Osteocyte (in vitro differentiated cells): ENCODE data around the gene ANHX. TPM values are rescaled to one million over a fixed set of nuclear protein-coding genes. Genes with fewer than 3 reads are reported as not detected.

Source experiments
- DNase-seq: peaks from one replicate; pipeline ENCODE4 v3.0.0; 2021; ENCODE audit warnings: mixed read lengths; ENCODE audit not compliant: unreplicated experiment; ENCODE audit errors: extremely low spot score
- H3K27ac Mint-ChIP-seq: one replicate; pipeline ENCODE4 v1.8.0; 2021; ENCODE audit warnings: mild to moderate bottlenecking, mixed read lengths; ENCODE audit not compliant: unreplicated experiment
- H3K27me3 Mint-ChIP-seq: one replicate; pipeline ENCODE4 v1.8.0; 2021; ENCODE audit warnings: mixed read lengths; ENCODE audit not compliant: unreplicated experiment
- H3K36me3 Mint-ChIP-seq: one replicate; pipeline ENCODE4 v1.8.0; 2021; ENCODE audit warnings: mixed read lengths; ENCODE audit not compliant: unreplicated experiment
- H3K4me1 Mint-ChIP-seq: one replicate; pipeline ENCODE4 v1.8.0; 2021; ENCODE audit warnings: mixed read lengths; ENCODE audit not compliant: unreplicated experiment
- H3K4me3 Mint-ChIP-seq: one replicate; pipeline ENCODE4 v1.8.0; 2021; ENCODE audit warnings: mild to moderate bottlenecking, moderate library complexity, mixed read lengths; ENCODE audit not compliant: unreplicated experiment
- H3K9me3 Mint-ChIP-seq: one replicate; pipeline ENCODE4 v1.8.0; 2021; ENCODE audit warnings: mixed read lengths; ENCODE audit not compliant: unreplicated experiment
- CTCF ChIP-seq: fragments of 200-600 bp; sonication (generic); IDR thresholded peaks from 2 replicates; pipeline ENCODE4 v1.5.0; 2021; ENCODE audit warnings: antibody characterized with exemption, mild to moderate bottlenecking, moderate library complexity
- total RNA-seq: library from RNA; stranded (reverse); gene quantifications from 2 replicates; pipeline ENCODE4 v1.2.1, GENCODE V29; 2021

ANHX gene
- total RNA-seq, 1 donor from 2014 or later = not detected

- H3K9me3 Mint-ChIP-seq = peaks cover 38% of the 10 kb centered on the region
- no peaks in the 10 kb centered on the region for H3K4me1 Mint-ChIP-seq
Measured at GRCh38 chr12:133221241-133221640, 14.4 kb downstream of the ANHX start.

GRCh38 chr12:133220521-133220920, 15.2 kb downstream of the ANHX start:
- DNase-seq = peak; percentile 75
- Mint-ChIP-seq H3K36me3 (no peaks in the 10 kb centered on the region), H3K27ac (no peak overlapping the region), H3K9me3 (peaks cover 38% of the 10 kb centered on the region), H3K4me1 (no peaks in the 10 kb centered on the region), H3K27me3 (no peaks in the 10 kb centered on the region), H3K4me3 (no peak overlapping the region)
- TF ChIP-seq CTCF = no peak

More at GRCh38 chr12:133221241-133221640, 14.4 kb downstream of the ANHX start:
- Mint-ChIP-seq H3K27me3 (no peaks in the 10 kb centered on the region), H3K36me3 (no peaks in the 10 kb centered on the region), H3K27ac (no peak overlapping the region), H3K4me3 (no peak overlapping the region)
- peak; percentile 69 for DNase-seq
- no peak for TF ChIP-seq CTCF

DNA sequence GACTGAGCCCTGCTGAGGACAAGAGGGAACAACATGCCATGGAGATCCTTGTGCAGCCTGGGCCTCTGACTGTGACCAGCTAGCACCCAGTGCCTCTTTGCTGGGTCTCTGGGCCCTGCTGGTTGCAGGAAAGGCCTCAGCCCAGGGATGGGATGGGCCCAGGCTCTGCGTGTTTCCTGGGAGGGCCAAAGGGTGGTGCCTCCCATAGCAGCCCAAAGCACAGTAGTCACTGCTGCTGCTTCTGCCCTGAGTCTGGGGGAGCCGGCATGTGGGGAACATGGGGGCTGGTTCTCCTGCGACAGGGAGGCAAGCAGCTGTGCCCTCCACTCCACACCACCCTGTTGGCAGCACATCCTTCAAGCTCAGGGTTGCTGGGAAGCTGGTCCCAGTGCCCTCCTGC, 18.5 kb downstream of the ANHX start:
- TF ChIP-seq CTCF = no peak

DNA sequence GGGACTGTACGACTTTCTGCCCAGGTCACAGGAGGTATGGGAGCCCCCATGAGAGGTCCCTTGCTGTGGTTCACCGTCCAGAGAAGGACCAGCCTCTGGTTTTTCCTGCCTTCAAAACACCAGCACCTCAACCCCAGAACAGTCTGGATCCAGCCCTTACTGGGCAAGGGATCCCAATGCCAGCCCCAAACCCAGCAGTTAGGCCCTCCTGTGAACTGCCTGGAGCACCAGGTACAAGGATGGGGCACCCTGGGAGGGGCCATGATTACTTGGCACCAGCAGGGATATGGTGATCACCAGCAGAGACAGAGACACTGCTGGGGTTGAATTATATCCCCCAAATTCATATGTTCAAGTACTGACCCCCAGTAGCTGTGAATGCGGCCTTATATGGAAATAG, 20.0 kb downstream of the ANHX start:
- no peaks in the 10 kb centered on the region for H3K27me3 Mint-ChIP-seq
- H3K4me3 Mint-ChIP-seq = no peak overlapping the region
- no peaks in the 10 kb centered on the region for H3K36me3 Mint-ChIP-seq
- no peaks in the 10 kb centered on the region for H3K4me1 Mint-ChIP-seq
- H3K27ac Mint-ChIP-seq = no peak overlapping the region
- H3K9me3 Mint-ChIP-seq = peaks cover 39% of the 10 kb centered on the region
- TF ChIP-seq CTCF = no peak
- peak; percentile 67 for DNase-seq

More for the DNA sequence above, 18.5 kb downstream of the ANHX start:
- peak; percentile 74 for DNase-seq
- Mint-ChIP-seq H3K9me3 (peaks cover 34% of the 10 kb centered on the region), H3K4me1 (no peaks in the 10 kb centered on the region), H3K27ac (no peak overlapping the region), H3K27me3 (no peaks in the 10 kb centered on the region), H3K4me3 (no peak overlapping the region), H3K36me3 (no peaks in the 10 kb centered on the region)

GRCh38 chr12:133206390-133206789, 29.3 kb downstream of the ANHX start:
- Mint-ChIP-seq H3K4me3 (no peak overlapping the region), H3K36me3 (peaks cover 53% of the 10 kb centered on the region), H3K27ac (no peak overlapping the region), H3K9me3 (peaks cover 25% of the 10 kb centered on the region), H3K4me1 (no peaks in the 10 kb centered on the region), H3K27me3 (no peaks in the 10 kb centered on the region)
- TF ChIP-seq CTCF = no peak
- no peak for DNase-seq
